Erythroblast (primary cell): ENCODE data around the gene INPP4A.

Experiments
- GATA1 ChIP-seq: IDR thresholded peaks from 2 replicates; pipeline ENCODE4 v1.6.1; 2011; ENCODE audit warnings: low read depth, mild to moderate bottlenecking, control low read depth, low read length, moderate library complexity
- POLR2A ChIP-seq: IDR thresholded peaks from 2 replicates; pipeline ENCODE4 v1.6.1; 2011; ENCODE audit warnings: mild to moderate bottlenecking, low read length

GRCh38 chr2:98486374-98486981 is 41.8 kb downstream of the INPP4A start:
- TF ChIP-seq POLR2A (no peak), GATA1 (no peak)
